GM23248 (cell line): ENCODE results near the gene SLC1A3.

Source experiments
- EZH2 ChIP-seq: fragments of 200-600 bp; sonication (generic); IDR thresholded peaks from 2 replicates; pipeline ENCODE4 v1.6.1; 2018; ENCODE audit warnings: antibody characterized with exemption, mild to moderate bottlenecking; ENCODE audit not compliant: insufficient read depth, poor library complexity, severe bottlenecking
- EZH2phosphoT487 ChIP-seq: fragments of 200-600 bp; sonication (generic); IDR thresholded peaks from 2 replicates; pipeline ENCODE4 v1.6.1; 2018; ENCODE audit warnings: antibody characterized with exemption, moderate library complexity, mild to moderate bottlenecking, low read depth; ENCODE audit not compliant: insufficient read depth

DNA sequence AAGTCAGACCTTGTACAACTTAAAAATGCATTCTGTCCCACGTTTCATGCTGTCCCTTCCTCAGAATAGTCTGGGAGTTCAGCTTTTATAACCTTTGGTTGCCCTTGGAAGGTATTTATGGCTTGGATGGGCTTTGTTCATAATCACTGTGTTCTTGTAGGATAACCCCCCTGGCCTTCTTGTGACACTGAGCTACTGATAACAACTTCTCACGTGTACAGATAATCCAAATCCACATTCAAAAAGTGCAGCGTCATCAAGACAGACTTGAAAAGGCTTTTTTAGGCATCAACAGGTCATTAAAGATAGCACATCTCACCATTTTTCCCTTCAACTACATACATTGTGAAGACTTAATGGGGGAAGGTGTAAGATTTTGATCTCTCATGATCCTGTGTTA, 42.0 kb downstream of the SLC1A3 start:
- TF ChIP-seq EZH2 = no peak
- no peak for TF ChIP-seq EZH2phosphoT487
